ENCODE data around the gene EEF1AKMT1.

The EEF1AKMT1 gene

GRCh38 chr13:20702530-20702914 is 71.2 kb downstream of the EEF1AKMT1 start:
- no peak for DNase-seq (ENCODE audit: low read depth, low spot score)
- peak overlapping the region; percentile 66 for H3K4me3 ChIP-seq (ENCODE audit: low read depth, low read length)
- POLR2A ChIA-PET, result interaction anchor here (0.6 kb wide), 1 partner anchor 170 kb away, joined by 3 read pairs; no protein-coding TSS in a partner anchor
- CTCF ChIA-PET, result interaction anchor here (0.7 to 2.5 kb wide), 7 partner anchors 9 to 207 kb away, joined by 3 to 21 read pairs (median 3); no protein-coding TSS in a partner anchor
- no peak for TF ChIP-seq CTCF (IDR thresholded peaks at IDR 0.05; ENCODE audit: insufficient read depth, low read length, missing control alignments)

GRCh38 chr13:20701461-20701860 is 72.3 kb downstream of the EEF1AKMT1 start:
- no peak for DNase-seq (ENCODE audit: low read depth, low spot score)
- CTCF ChIA-PET, result interaction anchor here (1.2 to 2.5 kb wide), 3 partner anchors 10 to 206 kb away, joined by 3 to 21 read pairs (median 18); no protein-coding TSS in a partner anchor
- POLR2A ChIA-PET, result no interaction called here
- TF ChIP-seq CTCF (IDR thresholded peaks at IDR 0.05; ENCODE audit: insufficient read depth, low read length, missing control alignments), result no peak
- H3K4me3 ChIP-seq (ENCODE audit: low read depth, low read length), result no peak overlapping the region

- POLR2A ChIA-PET, result interaction anchor here (0.7 kb wide), 1 partner anchor 18 kb away, joined by 3 read pairs; no protein-coding TSS in a partner anchor
- no peak for TF ChIP-seq CTCF (IDR thresholded peaks at IDR 0.05; ENCODE audit: insufficient read depth, low read length, missing control alignments)
- CTCF ChIA-PET, result interaction anchor here (0.7 to 1.2 kb wide), 3 partner anchors 12 to 451 kb away, joined by 3 read pairs; no protein-coding TSS in a partner anchor
- no peak overlapping the region for H3K4me3 ChIP-seq (ENCODE audit: low read depth, low read length)
- no peak for DNase-seq (ENCODE audit: low read depth, low spot score)
Measured at GRCh38 chr13:20700288-20700687, 73.5 kb downstream of the EEF1AKMT1 start.

- DNase-seq (ENCODE audit: low read depth, low spot score), result no peak
- H3K4me3 ChIP-seq (ENCODE audit: low read depth, low read length), result no peak overlapping the region
- TF ChIP-seq CTCF (IDR thresholded peaks at IDR 0.05; ENCODE audit: insufficient read depth, low read length, missing control alignments), result no peak
- CTCF ChIA-PET, result interaction anchor here (0.8 to 1.2 kb wide), 2 partner anchors 12 to 36 kb away, joined by 3 read pairs; no protein-coding TSS in a partner anchor
- POLR2A ChIA-PET, result interaction anchor here (0.7 kb wide), 1 partner anchor 18 kb away, joined by 3 read pairs; no protein-coding TSS in a partner anchor
Measured at GRCh38 chr13:20699715-20700114, 74.0 kb downstream of the EEF1AKMT1 start.

- no peak for TF ChIP-seq CTCF (IDR thresholded peaks at IDR 0.05; ENCODE audit: insufficient read depth, low read length, missing control alignments)
- CTCF ChIA-PET, result no interaction called here
Measured at GRCh38 chr13:20696073-20696472, 77.7 kb downstream of the EEF1AKMT1 start.

GRCh38 chr13:20691616-20692015 is 82.1 kb downstream of the EEF1AKMT1 start:
- POLR2A ChIA-PET, result no interaction called here
- CTCF ChIA-PET, result no interaction called here
- no peak for TF ChIP-seq CTCF (IDR thresholded peaks at IDR 0.05; ENCODE audit: insufficient read depth, low read length, missing control alignments)
- no peak overlapping the region for H3K4me3 ChIP-seq (ENCODE audit: low read depth, low read length)
- no peak for DNase-seq (ENCODE audit: low read depth, low spot score)

More at GRCh38 chr13:20696073-20696472, 77.7 kb downstream of the EEF1AKMT1 start:
- POLR2A ChIA-PET, result no interaction called here
- no peak for DNase-seq (ENCODE audit: low read depth, low spot score)
- no peak overlapping the region for H3K4me3 ChIP-seq (ENCODE audit: low read depth, low read length)

Data from AG04449 (cell line).